Tibial artery (tissue), 4 donors: ENCODE data around the gene CIP2A.
A peak's percentile ranks its signal among the peaks of the same experiment; 100 is the strongest.

Experiments
- DNase-seq, 2 donors: peaks; one replicate each; pipeline ENCODE4 v3.0.0-alpha.2; 2019
- H3K27ac ChIP-seq, 2 donors: fragments of 200-600 bp; sonication (generic) in 1 of 2; 1 replicate in 1 of 2; 2 replicates in 1 of 2; pipeline ENCODE4 v1.5.1; 2018 to 2019; ENCODE audit warnings: mild to moderate bottlenecking in 1 of 2
- H3K27me3 ChIP-seq, 2 donors: fragments of 200-600 bp; sonication (generic) in 1 of 2; one replicate each; pipeline versions ENCODE4 v1.5.1 to v1.6.0; 2016 to 2019
- H3K36me3 ChIP-seq, 3 donors: fragments of 200-600 bp; sonication (generic) in 2 of 3; one replicate each; pipeline ENCODE4 v1.5.1; 2016 to 2019; ENCODE audit warnings: mild to moderate bottlenecking in 2 of 3
- H3K4me1 ChIP-seq, 4 donors: fragments of 200-600 bp; sonication (generic) in 2 of 4; 1 replicate in 3 of 4; 2 replicates in 1 of 4; pipeline ENCODE4 v1.5.1; 2016 to 2019
- H3K4me3 ChIP-seq, 2 donors: fragments of 200-600 bp; sonication (generic) in 1 of 2; 1 replicate in 1 of 2; 2 replicates in 1 of 2; pipeline ENCODE4 v1.5.1; 2018 to 2019; ENCODE audit warnings: mild to moderate bottlenecking in 2 of 2
- H3K9me3 ChIP-seq, 3 donors: fragments of 200-600 bp; sonication (generic) in 1 of 3; one replicate each; pipeline ENCODE4 v1.5.1; 2016 to 2019
- intact Hi-C: fragments of 100-400 bp; cut with DNase I; formaldehyde crosslinking; loops from one replicate; pipeline ENCODE4 v1.15.0; 2023; ENCODE audit warnings: low total_unique reads
- TF ChIP-seq, protein P1 (sequence below), 2 experiments: fragments of 200-600 bp in 1 of 2; fragments of 450-650 bp in 1 of 2; IDR thresholded peaks; one replicate each; pipeline ENCODE4 v1.5.1; 2017 to 2019; ENCODE audit warnings: antibody characterized with exemption in 2 of 2, mild to moderate bottlenecking in 1 of 2, moderate library complexity in 1 of 2

CIP2A gene

DNA sequence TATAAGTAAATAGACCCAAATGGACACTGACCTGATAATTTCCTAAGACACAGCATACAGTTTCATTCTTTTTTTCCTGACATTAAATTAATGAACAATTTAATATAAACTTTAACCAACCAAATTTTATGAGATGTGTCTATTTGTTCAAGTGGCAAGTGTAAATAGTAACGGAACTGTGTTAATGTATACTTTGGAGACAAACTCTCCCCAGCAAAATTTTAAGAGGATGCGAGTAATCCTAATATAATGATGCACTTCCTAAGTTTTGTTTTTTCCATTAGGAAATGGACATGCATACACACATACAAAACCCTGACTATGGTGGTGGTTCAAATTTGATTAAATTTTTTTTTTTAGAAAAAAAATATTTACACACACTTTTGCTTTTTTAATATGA, 40.4 kb downstream of the CIP2A start:
- H3K27ac ChIP-seq, result no peak overlapping the region
- no peaks in the 10 kb centered on the region for H3K27me3 ChIP-seq
- no peak for DNase-seq
- intact Hi-C loops, result no loop called here
- TF ChIP-seq, protein P1, sequence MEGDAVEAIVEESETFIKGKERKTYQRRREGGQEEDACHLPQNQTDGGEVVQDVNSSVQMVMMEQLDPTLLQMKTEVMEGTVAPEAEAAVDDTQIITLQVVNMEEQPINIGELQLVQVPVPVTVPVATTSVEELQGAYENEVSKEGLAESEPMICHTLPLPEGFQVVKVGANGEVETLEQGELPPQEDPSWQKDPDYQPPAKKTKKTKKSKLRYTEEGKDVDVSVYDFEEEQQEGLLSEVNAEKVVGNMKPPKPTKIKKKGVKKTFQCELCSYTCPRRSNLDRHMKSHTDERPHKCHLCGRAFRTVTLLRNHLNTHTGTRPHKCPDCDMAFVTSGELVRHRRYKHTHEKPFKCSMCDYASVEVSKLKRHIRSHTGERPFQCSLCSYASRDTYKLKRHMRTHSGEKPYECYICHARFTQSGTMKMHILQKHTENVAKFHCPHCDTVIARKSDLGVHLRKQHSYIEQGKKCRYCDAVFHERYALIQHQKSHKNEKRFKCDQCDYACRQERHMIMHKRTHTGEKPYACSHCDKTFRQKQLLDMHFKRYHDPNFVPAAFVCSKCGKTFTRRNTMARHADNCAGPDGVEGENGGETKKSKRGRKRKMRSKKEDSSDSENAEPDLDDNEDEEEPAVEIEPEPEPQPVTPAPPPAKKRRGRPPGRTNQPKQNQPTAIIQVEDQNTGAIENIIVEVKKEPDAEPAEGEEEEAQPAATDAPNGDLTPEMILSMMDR (IDR thresholded peaks at IDR 0.05), result no peak
- H3K4me3 ChIP-seq, result no peak overlapping the region
- no peaks in the 10 kb centered on the region for H3K36me3 ChIP-seq
- peaks cover 0 to 7% (median 0%) of the 10 kb centered on the region in 4 donors for H3K4me1 ChIP-seq
- no peaks in the 10 kb centered on the region for H3K9me3 ChIP-seq

DNA sequence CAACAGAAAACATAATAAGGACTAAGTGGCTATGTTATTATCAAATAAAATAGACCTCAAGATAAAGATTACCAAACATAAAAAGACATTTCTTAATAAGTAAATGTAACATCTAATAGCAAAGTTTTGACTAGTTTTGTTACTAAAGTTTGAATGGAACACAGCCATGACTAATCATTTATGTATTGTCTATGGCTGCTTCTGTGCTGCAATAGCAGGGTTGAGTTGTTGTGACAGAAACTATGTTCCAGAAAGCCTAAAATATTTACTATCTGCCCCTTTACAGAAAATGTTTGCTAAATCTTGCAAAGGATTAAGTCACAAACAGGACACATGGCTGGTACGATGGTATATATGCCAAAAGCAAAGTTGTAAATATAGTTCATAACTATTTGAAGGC, 40.9 kb downstream of the CIP2A start:
- Histone ChIP-seq H3K27ac (no peak overlapping the region), H3K4me3 (no peak overlapping the region), H3K9me3 (no peaks in the 10 kb centered on the region), H3K4me1 (peaks cover 0 to 7% (median 0%) of the 10 kb centered on the region in 4 donors), H3K27me3 (no peaks in the 10 kb centered on the region), H3K36me3 (no peaks in the 10 kb centered on the region)
- TF ChIP-seq, protein P1 (IDR thresholded peaks at IDR 0.05), result no peak
- intact Hi-C loops, result no loop called here
- no peak for DNase-seq

DNA sequence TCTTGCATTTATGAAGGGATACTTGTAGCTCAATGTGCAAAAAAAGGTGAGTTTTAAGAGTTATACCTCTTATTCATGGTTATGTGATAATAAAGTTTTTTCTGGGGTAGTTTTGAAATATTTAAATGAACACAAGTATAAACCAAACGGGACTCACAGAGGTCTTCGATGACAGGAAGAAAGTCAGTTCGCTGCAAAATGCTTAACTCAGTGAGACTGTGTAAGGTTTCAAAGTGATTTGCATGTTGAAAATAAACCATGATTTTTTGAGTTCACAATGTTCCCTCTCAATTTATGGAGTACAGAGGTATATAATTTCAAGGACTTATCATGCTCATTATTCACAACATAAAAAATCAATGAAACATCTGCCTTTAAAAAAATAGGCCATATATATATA, 42.5 kb downstream of the CIP2A start:
- H3K9me3 ChIP-seq, result no peaks in the 10 kb centered on the region
- no peaks in the 10 kb centered on the region for H3K36me3 ChIP-seq
- H3K27me3 ChIP-seq, result no peaks in the 10 kb centered on the region
- intact Hi-C loops, result no loop called here
- no peaks in the 10 kb centered on the region for H3K4me1 ChIP-seq
- no peak for DNase-seq
- TF ChIP-seq, protein P1 (IDR thresholded peaks at IDR 0.05), result no peak
- peak overlapping the region in 1 of 2 donors; percentile 13 for H3K27ac ChIP-seq
- H3K4me3 ChIP-seq, result peak overlapping the region in 1 of 2 donors; percentile 5

DNA sequence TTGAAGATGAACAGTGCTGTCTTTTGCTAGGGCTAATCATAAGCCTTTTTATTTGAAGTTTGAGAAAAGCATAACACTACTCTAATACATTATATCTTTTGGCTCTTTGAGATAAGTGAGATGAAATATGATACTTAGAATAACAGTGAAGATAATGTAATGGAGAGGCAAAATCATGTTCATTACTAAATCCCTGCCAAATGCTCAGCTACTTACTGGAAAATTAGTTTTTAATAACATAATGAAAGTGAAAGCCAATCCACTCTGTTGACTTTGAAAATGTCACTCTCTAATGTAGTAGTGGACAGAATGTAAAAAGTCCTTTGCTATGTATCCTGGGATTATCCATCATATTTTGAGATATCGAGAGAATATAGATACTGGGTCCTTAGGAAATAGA, 43.0 kb downstream of the CIP2A start:
- Histone ChIP-seq H3K9me3 (no peaks in the 10 kb centered on the region), H3K27ac (peak overlapping the region in 1 of 2 donors; percentile 13), H3K36me3 (no peaks in the 10 kb centered on the region), H3K27me3 (no peaks in the 10 kb centered on the region), H3K4me3 (peak overlapping the region; percentile 5 to 7), H3K4me1 (no peaks in the 10 kb centered on the region)
- intact Hi-C loops, result no loop called here
- no peak for DNase-seq
- TF ChIP-seq, protein P1 (IDR thresholded peaks at IDR 0.05), result no peak

DNA sequence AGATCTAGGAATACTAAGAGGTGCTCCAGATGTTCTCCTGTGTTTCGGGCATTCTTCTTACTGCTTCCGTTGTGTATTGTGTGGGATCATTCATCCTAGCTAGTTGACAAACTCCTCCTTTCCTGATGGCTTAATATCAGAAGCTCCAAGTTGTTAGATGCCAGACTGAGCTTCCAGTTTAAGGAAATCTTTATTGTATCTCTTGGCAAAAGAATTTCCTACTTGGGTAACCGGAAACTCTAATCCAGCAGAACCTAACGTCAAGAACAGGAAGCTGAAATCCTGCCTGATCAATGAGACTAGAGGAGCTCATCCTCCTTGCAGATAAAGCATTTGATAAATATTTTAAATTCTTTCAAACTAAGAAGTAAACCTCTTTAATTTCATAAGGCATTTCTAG, 51.2 kb downstream of the CIP2A start:
- Histone ChIP-seq H3K4me3 (no peak overlapping the region), H3K9me3 (no peaks in the 10 kb centered on the region), H3K27ac (no peak overlapping the region), H3K4me1 (no peaks in the 10 kb centered on the region), H3K36me3 (no peaks in the 10 kb centered on the region), H3K27me3 (no peaks in the 10 kb centered on the region)
- TF ChIP-seq, protein P1 (IDR thresholded peaks at IDR 0.05), result no peak
- DNase-seq, result no peak
- intact Hi-C loops, result no loop called here
